OCI-LY1 (cell line): ENCODE results near the gene OSBPL6.

Source experiments
- EZH2 ChIP-seq: fragments of 200-600 bp; sonication (generic), shearing (Covaris generic); IDR thresholded peaks from 2 replicates; pipeline ENCODE4 v1.8.0; 2017; ENCODE audit warnings: borderline replicate concordance, mixed run types, mild to moderate bottlenecking, antibody characterized with exemption, low read length, moderate library complexity, mixed read lengths
- TF ChIP-seq, protein P1 (sequence below): fragments of 200-600 bp; sonication (generic), shearing (Covaris generic); IDR thresholded peaks from 2 replicates; pipeline ENCODE4 v1.5.1; 2017; ENCODE audit warnings: mild to moderate bottlenecking, antibody characterized with exemption, low read length, moderate library complexity, mixed read lengths

- TF ChIP-seq, protein P1, sequence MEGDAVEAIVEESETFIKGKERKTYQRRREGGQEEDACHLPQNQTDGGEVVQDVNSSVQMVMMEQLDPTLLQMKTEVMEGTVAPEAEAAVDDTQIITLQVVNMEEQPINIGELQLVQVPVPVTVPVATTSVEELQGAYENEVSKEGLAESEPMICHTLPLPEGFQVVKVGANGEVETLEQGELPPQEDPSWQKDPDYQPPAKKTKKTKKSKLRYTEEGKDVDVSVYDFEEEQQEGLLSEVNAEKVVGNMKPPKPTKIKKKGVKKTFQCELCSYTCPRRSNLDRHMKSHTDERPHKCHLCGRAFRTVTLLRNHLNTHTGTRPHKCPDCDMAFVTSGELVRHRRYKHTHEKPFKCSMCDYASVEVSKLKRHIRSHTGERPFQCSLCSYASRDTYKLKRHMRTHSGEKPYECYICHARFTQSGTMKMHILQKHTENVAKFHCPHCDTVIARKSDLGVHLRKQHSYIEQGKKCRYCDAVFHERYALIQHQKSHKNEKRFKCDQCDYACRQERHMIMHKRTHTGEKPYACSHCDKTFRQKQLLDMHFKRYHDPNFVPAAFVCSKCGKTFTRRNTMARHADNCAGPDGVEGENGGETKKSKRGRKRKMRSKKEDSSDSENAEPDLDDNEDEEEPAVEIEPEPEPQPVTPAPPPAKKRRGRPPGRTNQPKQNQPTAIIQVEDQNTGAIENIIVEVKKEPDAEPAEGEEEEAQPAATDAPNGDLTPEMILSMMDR: no peak
- no peak for TF ChIP-seq EZH2
Measured at GRCh38 chr2:178325268-178325667, 131.0 kb downstream of the OSBPL6 start.
